Endothelial cell of umbilical vein (primary cell): ENCODE measurements around the gene TNFRSF1A. TPM values are rescaled to one million over a fixed set of nuclear protein-coding genes. Genes with fewer than 3 reads are reported as not detected.

ENCODE experiments used
- BruUV-seq: library from RNA; stranded (reverse); fragments of 400-500 nt; replicated peaks from 2 replicates; lab custom pipeline; 2021; lab: Mats Ljungman, UMichigan
- CTCF ChIA-PET: fragments of 300-600, 350-600 bp; sonication (Branson Sonifier 250); formaldehyde crosslinking; loops from one replicate; lab custom pipeline; 2021; ENCODE audit warnings: antibody characterized with exemption, inconsistent platforms; lab: Charles Lee
- POLR2A ChIA-PET: fragments of 300-600, 350-600 bp; sonication (Branson Sonifier 250); formaldehyde crosslinking; loops from one replicate; lab custom pipeline; 2021; ENCODE audit warnings: antibody characterized with exemption, inconsistent platforms; lab: Charles Lee
- DNase-seq: peaks from one replicate; pipeline ENCODE4 v3.0.0-alpha.2; 2011; ENCODE audit warnings: low read depth, low spot score
- FAIRE-seq: peaks from 2 replicates; lab custom pipeline; 2011; peaks lifted over from hg19 to GRCh38; lab: Jason Lieb, UNC
- H2AFZ ChIP-seq: 2 replicates; pipeline ENCODE4 v1.6.0; 2012; ENCODE audit warnings: low read depth, low read length, control low read depth, inconsistent platforms
- H3K27ac ChIP-seq: 2 replicates; pipeline ENCODE4 v1.5.1; 2011; ENCODE audit warnings: low read depth, mild to moderate bottlenecking, control low read depth, low read length, moderate library complexity; ENCODE audit not compliant: insufficient read depth
- H3K27me3 ChIP-seq, 2 experiments: 2 replicates each; pipeline versions ENCODE4 v1.6.0 to v1.6.1; 2011; ENCODE audit warnings: low read length in 2 of 2, mixed read lengths in 1 of 2; ENCODE audit not compliant: control insufficient read depth in 2 of 2, insufficient read depth in 2 of 2
- H3K36me3 ChIP-seq, 2 experiments: 2 replicates in 1 of 2; 3 replicates in 1 of 2; pipeline ENCODE4 v1.5.1; 2011; ENCODE audit warnings: low read length in 2 of 2, mild to moderate bottlenecking in 1 of 2, moderate library complexity in 1 of 2; ENCODE audit not compliant: control insufficient read depth in 2 of 2, insufficient read depth in 2 of 2; ENCODE audit errors: extremely low read depth in 1 of 2
- H3K4me1 ChIP-seq: 3 replicates; pipeline ENCODE4 v1.5.1; 2011; ENCODE audit warnings: mild to moderate bottlenecking, low read length; ENCODE audit not compliant: control insufficient read depth, insufficient read depth; ENCODE audit errors: extremely low read depth
- H3K4me2 ChIP-seq: 2 replicates; pipeline ENCODE4 v1.6.1; 2011; ENCODE audit warnings: low read length, control low read depth, mixed read lengths; ENCODE audit not compliant: insufficient read depth
- H3K4me3 ChIP-seq, 3 experiments: fragments of 200-600 bp in 1 of 3; sonication (generic), shearing (Covaris generic) in 1 of 3; replicated peaks in 1 of 3; 2 replicates each; pipeline ENCODE4 v1.5.1; 2011 to 2016; ENCODE audit warnings: control low read depth in 3 of 3, low read length in 3 of 3, mild to moderate bottlenecking in 2 of 3, inconsistent platforms in 1 of 3, low read depth in 1 of 3, moderate library complexity in 1 of 3; ENCODE audit not compliant: insufficient read depth in 1 of 3
- H3K79me2 ChIP-seq: 2 replicates; pipeline ENCODE4 v1.6.0; 2012; ENCODE audit warnings: low read length, inconsistent platforms; ENCODE audit not compliant: control insufficient read depth, insufficient read depth
- H3K9ac ChIP-seq: replicated peaks from 2 replicates; pipeline ENCODE3; 2011; ENCODE audit warnings: low read length, control low read depth; ENCODE audit not compliant: insufficient read depth; ENCODE audit errors: extremely low read depth
- H3K9me1 ChIP-seq: replicated peaks from 3 replicates; pipeline ENCODE4 v1.6.0; 2011; ENCODE audit warnings: mild to moderate bottlenecking, low read length; ENCODE audit not compliant: control insufficient read depth, insufficient read depth; ENCODE audit errors: extremely low read depth
- H3K9me3 ChIP-seq: replicated peaks from 2 replicates; pipeline ENCODE4 v1.5.1; 2012; ENCODE audit warnings: low read length, inconsistent platforms; ENCODE audit not compliant: control insufficient read depth, insufficient read depth
- H4K20me1 ChIP-seq: replicated peaks from 2 replicates; pipeline ENCODE3; 2011; ENCODE audit warnings: mild to moderate bottlenecking, low read length; ENCODE audit not compliant: control insufficient read depth, insufficient read depth; ENCODE audit errors: extremely low read depth
- CTCF ChIP-seq, 2 donors: IDR thresholded peaks; 1 replicate in 1 of 2; 2 replicates in 1 of 2; pipeline ENCODE4 v1.5.1; 2011; ENCODE audit warnings: low read length in 2 of 2, mild to moderate bottlenecking in 2 of 2, moderate library complexity in 2 of 2, control low read depth in 1 of 2, inconsistent platforms in 1 of 2, low read depth in 1 of 2; ENCODE audit not compliant: insufficient read depth in 1 of 2; ENCODE audit errors: extremely low read depth in 1 of 2
- FOS ChIP-seq: IDR thresholded peaks from 2 replicates; pipeline ENCODE4 v1.6.1; 2011; ENCODE audit warnings: mild to moderate bottlenecking, low read length, moderate library complexity, borderline replicate concordance; ENCODE audit not compliant: insufficient read depth
- GATA2 ChIP-seq: IDR thresholded peaks from 2 replicates; pipeline ENCODE4 v1.7.0; 2011; ENCODE audit warnings: low read depth, mild to moderate bottlenecking, moderate library complexity, mixed read lengths, low read length; ENCODE audit not compliant: insufficient read length, insufficient read depth
- MYC ChIP-seq: IDR thresholded peaks from one replicate; pipeline ENCODE4 v1.6.1; 2011; ENCODE audit warnings: mild to moderate bottlenecking, low read depth, low read length
- POLR2A ChIP-seq: IDR thresholded peaks from 2 replicates; pipeline ENCODE4 v1.6.1; 2012; ENCODE audit warnings: low read depth, mild to moderate bottlenecking, control low read depth, low read length
- POLR2AphosphoS5 ChIP-seq: IDR thresholded peaks from 2 replicates; pipeline ENCODE4 v1.6.1; 2012; ENCODE audit warnings: low read depth, mild to moderate bottlenecking, control low read depth, low read length, moderate library complexity; ENCODE audit not compliant: insufficient read depth
- dilution Hi-C: fragments of 300-500 bp; cut with MboI; formaldehyde crosslinking; loops from one replicate; pipeline ENCODE4 v1.15.0; 2019; ENCODE audit warnings: low sequenced_read_pairs; ENCODE audit not compliant: extremely low pct_ligation_motif_present
- intact Hi-C: fragments of 100-400 bp; cut with micrococcal nuclease; formaldehyde crosslinking; loops from one replicate; pipeline ENCODE4 v1.10.0; 2022
- polyA plus RNA-seq, 4 experiments: library from polyadenylated mRNA; depleted of rRNA in 3 of 4; stranded (reverse) in 3 of 4; unstranded in 1 of 4; fragments of >200 nt; gene quantifications; 2 replicates each; pipeline versions ENCODE4 v1.2.1 to v1.2.3, GENCODE V29; 2011 to 2012; ENCODE audit warnings: missing spikeins in 1 of 4
- total RNA-seq: library from RNA; stranded (reverse); gene quantifications from 2 replicates; pipeline ENCODE4 v1.2.3, GENCODE V29; 2021
- TF ChIP-seq, protein P1 (sequence below): IDR thresholded peaks from 2 replicates; pipeline ENCODE4 v1.6.1; 2011; ENCODE audit not compliant: insufficient read depth, insufficient read length

The TNFRSF1A gene
- total and polyA plus RNA-seq, 2 donors (not counting 3 experiments of a cell fraction or from before 2014, with no cell fraction given): 86.5 to 98.2 TPM

- no peak for FAIRE-seq
- no peak overlapping the region for H3K4me2 ChIP-seq
- BruUV-seq: no TSS peak
- dilution Hi-C loops: no loop called here
- no peak for DNase-seq
- intact Hi-C loops: no loop called here
- no peaks in the 10 kb centered on the region for H3K9me3 ChIP-seq
- H3K79me2 ChIP-seq: peaks cover 13% of the 10 kb centered on the region
- no peaks in the 10 kb centered on the region for H4K20me1 ChIP-seq
- H3K9ac ChIP-seq: no peak overlapping the region
- H3K4me3 ChIP-seq: no peak overlapping the region
- no peak overlapping the region for H2AFZ ChIP-seq
- TF ChIP-seq POLR2A (no peak), MYC (no peak), POLR2AphosphoS5 (no peak), CTCF (IDR thresholded peaks at IDR 0.05; ENCODE audit: extremely low read depth in 1 of 2, insufficient read depth in 1 of 2, low read depth in 1 of 2, low read length in 2 of 2) (no peak), FOS (no peak), GATA2 (no peak)
- TF ChIP-seq, protein P1, sequence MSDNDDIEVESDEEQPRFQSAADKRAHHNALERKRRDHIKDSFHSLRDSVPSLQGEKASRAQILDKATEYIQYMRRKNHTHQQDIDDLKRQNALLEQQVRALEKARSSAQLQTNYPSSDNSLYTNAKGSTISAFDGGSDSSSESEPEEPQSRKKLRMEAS: no peak
- H3K9me1 ChIP-seq: no peaks in the 10 kb centered on the region
- H3K27ac ChIP-seq: no peak overlapping the region
- CTCF ChIA-PET: interaction anchor here (1.6 to 4.9 kb wide), 3 partner anchors 11 to 137 kb away, joined by 4 to 47 read pairs (median 16); no protein-coding TSS in a partner anchor
- POLR2A ChIA-PET: no interaction called here
- H3K27me3 ChIP-seq: no peaks in the 10 kb centered on the region
- peaks cover 35% of the 10 kb centered on the region for H3K4me1 ChIP-seq
- peaks cover 26 to 43% of the 10 kb centered on the region in 2 experiments for H3K36me3 ChIP-seq
Observed at GRCh38 chr12:6328045-6328779, 13.7 kb downstream of the TNFRSF1A start.
